ENCODE measurements around the gene GNLY.
"Not testable (repeated sequence)": the region's sequence is repeated elsewhere in the genome, so short reads cannot be mapped to it uniquely, and the experiment has no call there.

GNLY gene

DNA sequence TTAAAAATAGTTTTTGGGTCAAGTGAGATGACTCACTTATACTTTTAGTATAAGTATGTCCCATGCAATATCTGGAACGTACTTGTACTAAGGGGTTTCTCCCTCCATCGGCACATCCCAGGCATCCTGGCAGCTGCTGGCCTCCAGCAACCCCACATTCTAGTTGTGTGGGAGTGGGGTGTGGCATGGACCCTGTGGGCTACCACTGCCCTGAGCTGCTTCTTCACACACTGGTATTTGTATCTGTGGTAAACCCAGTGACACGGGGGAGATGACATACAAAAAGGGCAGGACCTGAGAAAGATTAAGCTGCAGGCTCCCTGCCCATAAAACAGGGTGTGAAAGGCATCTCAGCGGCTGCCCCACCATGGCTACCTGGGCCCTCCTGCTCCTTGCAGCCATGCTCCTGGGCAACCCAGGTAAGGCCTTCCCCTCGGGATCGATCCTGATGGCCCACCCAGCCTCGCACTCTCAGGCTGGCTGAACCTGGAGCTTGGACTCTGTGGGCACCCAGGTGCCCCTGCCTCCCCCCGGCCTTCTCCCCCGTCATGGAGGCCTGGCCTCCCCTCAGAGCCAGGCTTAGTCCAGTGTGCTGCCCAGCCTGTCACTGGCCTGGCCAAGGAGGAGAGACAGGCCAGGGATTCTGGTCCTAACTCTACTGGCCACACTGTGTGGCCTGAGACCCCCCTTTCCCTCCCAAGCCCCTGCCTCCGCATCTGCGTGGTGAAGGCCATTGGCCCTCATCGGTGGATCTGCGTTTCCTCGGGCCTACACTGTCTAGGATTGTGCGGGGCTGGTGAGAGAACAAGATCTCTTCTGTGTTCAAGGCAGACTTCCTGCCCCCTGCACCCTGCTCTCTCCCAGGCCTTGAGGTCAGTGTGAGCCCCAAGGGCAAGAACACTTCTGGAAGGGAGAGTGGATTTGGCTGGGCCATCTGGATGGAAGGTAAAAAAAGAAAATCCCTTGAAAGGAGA is at the start of gene GNLY:
Gene GNLY, plus strand, starts transcription at position 307 of the 974 bp plus-strand sequence. Its CDS starts 61 bp downstream, at position 368.
- DNase-seq, result no peak

DNA sequence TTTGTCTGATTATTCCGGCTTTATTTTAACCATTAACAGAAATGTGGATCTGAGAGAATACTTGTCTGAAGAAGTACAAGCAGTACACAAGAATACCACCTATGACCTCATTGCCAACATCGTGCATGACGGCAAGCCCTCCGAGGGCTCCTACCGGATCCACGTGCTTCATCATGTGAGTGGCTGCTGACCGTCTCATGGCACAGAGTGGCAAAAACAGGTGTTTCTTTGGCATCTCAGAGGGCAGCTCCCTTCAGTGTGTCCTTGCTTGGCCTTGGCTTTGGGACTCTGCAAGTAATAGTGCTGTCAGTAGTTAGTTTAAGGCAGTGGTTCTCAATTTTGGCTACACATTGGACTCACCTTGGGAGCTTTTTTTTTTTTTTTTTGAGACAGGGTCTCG is 49.2 kb upstream of the GNLY start:
- no peak for DNase-seq

DNA sequence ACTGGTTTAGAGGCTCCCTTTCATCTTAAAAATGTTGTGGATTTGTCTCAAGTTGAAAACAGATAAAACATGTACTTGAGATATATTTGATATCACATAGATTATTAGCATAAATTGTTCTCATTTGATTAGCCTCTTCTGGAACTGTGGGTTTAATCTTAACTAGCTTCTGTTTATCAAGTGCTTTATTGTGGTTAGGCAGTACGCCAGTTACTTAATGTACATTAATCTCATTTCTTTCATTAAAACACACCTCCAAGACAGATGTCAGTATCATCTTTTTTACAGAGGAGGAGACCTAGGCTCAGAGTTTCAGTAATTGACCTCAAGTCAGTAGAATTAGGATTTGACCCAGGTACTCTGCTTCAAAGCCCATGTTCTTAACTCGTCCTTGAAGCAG is 48.0 kb upstream of the GNLY start:
- DNase-seq, result no peak

DNA sequence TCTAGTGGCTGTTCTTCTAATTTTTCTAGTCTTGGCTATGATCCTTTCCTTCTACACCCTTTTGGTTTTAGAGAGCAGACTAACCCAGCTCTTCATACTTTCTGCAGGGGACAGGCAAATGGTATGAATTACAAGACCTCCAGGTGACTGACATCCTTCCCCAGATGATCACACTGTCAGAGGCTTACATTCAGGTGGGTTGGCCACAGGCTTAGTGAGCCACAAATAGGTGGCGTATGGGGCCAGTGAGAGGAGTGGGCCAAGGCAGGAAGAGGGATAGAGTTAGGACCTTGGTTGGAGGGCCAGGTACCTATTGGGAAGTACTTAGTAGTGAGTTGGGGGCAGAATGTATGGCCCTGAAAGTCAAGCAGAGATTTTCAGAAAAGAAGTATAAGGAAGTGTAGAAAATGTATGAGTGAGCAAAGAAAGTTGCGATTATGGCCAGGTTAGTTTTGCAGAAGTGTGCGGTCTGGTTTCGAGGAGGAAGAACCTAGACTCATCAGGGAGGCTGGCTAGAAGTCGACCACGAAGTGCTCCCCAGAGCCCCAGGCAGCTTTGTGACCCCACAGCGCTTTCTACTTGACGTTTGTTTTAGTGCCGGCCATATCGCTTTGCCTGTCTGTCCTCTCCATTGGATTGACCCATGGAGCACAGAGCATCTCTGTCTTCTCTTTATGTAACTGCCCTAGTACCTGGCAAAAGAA is 46.2 kb upstream of the GNLY start:
- no peak for DNase-seq

DNA sequence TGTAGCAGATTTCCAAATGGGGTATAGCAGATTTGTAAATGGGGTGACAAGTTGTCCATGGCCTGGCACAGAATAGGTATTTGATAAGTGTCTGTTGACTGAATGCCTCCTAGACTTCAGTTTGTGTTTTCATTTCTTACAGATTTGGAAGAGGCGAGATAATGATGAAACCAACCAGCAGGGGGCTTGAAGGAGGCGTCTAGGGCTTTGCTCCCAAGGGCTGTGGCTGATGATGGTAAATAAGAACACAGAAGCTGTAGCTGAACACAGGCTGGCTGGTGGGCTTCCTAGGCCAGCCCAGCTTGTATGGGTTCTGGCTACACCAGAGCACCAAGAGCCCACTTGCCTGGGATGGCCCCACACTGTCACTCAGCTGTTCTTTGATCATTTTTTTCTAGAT is 45.5 kb upstream of the GNLY start:
- DNase-seq, result no peak

DNA sequence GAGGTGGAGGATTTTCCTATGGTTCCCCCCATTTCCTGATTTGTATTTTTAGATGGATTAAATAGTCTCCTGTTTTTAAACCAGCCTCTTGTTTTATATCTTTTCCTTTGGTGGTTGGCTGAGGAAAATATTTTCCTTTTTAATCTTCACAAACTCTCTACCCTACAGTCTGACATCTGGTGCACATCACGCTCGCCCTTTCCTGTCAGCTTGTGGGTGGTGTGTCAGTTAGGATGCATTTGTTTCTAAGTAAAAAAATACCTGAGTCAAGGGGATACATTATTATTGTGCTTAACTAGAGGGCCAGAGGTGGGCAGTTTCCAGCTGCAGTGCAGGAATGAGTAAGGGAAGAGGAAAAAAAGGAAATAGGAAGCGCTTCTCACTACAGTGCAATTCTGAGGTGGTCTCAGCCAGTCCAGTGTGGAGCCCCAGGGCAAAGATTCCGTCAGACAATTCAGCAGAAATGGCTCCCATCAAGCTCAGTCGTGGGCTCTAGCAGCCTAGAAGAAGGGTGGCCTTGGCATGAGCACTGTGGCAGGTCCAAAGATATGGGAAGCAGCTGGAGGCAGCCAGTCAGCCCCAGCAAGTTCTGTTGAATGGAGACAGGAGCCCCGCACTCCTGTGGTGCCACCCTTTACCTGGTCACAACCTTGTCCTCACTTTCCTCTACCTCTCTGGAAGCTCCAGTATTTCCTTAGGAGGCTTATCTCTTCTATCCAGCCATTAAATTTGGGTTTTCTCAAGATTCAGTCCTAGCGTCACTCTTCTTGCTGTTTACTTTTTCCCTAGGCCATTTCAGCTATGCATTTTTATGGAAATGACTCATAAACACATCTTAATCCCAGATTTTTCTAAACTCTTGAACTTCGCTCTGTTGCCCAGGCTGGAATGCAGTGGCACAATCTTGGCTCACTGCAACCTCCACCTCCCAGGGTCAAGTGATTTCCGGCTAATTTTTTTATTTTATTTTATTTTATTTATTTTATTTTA is 44.7 kb upstream of the GNLY start:
- no peak for DNase-seq

DNA sequence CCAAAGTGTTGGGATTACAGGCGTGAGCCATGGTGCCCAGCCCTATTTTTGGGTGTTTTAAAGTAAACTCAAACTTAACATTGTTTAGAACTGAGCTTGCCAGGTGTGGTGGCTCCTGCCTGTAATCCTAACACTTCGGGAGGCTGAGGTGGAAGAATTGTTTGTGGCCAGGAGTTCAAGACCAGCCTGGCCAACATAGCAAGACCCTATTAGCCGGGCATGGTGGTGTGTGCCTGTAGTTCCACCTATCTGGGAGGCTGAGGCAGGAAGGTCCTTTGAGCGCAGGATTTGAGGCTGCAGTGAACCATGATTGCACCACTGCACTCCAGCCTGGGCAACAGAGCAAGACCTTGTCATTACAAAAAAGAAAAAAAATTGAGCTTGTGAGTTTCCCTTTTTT is 43.7 kb upstream of the GNLY start:
- DNase-seq, result no peak

DNA sequence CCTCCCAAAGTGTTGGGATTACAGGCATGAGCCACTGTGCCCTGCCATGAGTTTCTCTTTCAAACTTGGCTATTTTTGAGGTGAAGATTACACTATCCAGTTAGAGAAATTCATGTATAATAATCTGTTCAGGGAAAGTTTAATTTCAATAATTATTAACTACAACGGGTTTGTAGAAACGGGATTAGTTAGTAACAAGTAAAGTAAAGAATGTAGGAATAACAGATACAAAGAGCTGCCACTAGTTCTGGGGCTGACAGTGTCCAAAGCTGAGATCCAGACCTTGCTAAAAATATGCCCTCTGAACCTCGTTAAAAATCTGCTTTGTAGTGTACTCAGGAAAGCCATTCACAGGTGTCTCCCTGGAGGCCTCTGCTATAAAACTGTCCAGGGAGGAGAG is 43.1 kb upstream of the GNLY start:
- DNase-seq, result no peak

DNA sequence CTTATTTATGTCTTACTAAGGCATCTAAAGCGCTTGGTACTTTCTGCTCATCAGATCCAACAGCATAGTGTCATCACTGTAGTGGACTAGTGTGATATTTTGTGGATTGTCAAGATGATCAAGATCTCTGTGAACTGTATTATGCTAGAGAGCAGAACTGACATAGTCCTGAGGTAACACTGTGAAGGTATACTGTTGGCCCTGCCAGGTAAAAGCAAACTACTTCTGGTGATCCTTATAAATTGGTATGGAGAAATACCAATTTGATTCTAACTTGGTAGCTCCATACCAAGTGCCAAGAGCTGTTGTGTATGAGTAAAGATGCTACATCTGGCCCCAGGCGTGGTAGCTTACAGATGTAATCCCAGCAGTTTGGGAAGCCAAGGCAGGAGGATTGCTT is 42.1 kb upstream of the GNLY start:
- no peak for DNase-seq

DNA sequence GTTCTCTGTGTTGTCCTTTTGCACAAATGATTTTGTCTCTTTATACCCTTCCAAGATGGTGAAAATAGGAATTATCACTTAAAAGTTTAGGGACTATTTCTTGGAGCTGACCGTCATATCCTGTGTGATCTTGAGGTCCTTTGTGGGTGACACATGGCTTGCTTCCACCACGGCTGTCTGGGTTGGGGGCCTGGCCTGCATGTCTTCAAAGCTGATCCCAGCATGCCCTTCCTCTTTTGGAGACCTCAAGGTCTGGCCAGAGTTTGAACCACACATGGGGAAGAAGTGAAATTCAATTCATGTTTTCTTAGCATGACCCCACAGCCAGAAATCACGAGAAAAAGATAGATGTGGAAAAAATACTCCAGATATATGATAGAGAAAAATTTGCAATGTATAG is 40.2 kb upstream of the GNLY start:
- DNase-seq, result no peak

DNA sequence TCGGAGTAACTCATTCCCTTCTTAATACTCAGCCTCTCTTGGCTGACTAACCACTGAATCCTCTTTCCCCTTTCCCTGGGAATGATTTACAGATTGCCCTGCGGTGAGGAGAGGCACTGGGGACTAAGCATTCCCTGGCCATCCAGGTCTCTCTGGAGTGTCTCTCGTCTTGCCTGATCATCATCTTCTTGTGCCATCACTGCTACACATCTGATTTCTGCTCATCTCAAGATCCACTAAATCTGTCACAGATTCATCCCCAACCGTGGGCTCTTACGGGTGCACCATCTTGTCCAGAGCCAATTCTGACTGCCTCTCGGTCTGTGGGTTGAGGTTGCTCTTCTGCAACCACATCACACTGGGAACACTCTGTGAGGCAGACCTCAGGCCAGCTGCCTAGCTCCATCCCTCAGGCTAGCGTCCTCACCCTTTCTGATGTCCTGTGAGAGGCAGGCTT is 38.2 kb upstream of the GNLY start:
- no peak for DNase-seq

DNA sequence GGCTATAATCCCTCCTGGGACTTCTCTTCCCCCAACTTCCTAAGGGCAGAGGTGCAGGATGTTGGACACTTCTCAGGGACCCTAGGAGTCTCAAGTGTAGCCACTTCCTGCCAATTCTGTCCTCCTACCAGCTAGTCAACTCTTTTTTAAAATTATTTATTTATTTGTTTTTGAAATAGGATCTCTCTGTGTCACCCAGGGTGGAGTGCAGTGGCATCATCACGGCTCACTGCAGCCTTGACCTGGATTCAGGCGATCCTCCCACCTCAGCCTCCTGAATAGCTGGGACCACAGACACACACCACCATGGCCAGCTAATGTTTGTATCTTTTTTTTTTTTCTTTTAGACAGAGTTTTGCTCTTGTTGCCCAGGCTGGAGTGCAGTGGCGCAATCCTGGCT is 37.7 kb upstream of the GNLY start:
- no peak for DNase-seq

DNA sequence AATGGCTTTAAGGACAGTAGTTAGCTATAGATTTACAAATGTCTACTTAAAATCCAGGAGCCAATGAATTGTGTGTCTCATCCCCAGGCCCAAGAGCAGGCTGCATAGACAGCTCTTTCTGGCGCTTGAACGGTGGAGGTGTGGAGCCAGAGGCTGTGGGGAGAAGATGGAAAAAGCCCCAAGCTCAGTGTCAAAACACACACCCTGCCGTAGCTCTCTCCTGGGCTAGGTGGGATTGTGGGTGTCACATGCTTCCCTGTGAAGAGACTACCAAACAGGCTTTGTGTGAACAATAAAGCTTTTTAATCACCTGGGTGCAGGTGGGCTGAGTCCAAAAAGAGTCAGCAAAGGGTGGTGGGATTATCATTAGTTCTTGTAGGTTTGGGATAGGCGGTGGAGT is 36.8 kb upstream of the GNLY start:
- DNase-seq, result not testable (repeated sequence)

DNA sequence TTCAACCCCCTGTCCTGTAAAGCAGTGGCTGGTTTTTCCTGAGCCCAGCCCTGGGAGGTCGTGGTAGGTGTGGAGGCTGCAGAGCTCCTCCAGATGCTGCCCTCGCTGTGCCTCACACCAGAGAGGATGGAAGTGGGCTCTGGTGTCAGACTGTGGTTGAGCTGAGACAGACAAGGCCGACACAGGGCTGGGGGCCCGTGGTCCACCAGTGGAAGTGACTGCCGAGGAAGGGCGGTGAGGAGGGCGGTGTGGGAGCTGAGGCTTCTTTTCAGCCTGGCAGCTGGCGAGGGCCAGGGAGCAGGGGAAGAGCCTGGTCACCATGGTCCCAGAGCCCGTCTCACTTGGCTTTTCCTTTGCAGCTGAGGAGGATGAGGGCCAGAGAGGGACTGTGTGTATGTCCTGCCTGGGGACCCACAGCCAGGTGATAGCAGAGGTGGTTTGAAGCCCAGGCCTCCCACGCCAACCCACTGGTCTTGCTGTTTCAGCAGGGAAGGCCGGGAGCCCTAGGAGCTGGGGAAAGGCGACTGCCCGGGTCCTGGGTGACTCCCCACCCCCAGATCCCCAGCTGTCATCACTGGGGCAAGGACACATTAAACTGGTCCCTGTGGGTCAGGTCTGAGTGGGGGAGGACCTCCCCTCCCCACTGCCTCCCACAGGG is 34.7 kb upstream of the GNLY start:
- no peak for DNase-seq

DNA sequence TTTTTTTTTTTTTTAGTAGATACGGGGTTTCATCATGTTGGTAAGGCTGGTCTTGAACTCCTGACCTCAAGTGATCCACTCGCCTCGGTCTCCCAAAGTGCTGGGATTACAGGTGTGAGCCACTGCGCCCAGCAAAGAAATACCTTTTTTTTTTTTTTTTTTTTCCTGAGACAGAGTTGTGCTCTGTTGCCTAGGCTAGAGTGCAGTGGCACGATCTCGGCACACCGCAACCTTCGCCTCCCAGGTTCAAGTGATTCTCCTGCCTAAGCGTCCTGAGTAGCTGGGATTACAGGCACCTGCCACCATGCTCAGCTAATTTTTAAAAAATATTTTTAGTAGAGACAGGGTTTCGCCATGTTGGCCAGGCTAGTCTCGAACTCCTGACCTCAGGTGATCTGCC is 33.9 kb upstream of the GNLY start:
- DNase-seq, result not testable (repeated sequence)

DNA sequence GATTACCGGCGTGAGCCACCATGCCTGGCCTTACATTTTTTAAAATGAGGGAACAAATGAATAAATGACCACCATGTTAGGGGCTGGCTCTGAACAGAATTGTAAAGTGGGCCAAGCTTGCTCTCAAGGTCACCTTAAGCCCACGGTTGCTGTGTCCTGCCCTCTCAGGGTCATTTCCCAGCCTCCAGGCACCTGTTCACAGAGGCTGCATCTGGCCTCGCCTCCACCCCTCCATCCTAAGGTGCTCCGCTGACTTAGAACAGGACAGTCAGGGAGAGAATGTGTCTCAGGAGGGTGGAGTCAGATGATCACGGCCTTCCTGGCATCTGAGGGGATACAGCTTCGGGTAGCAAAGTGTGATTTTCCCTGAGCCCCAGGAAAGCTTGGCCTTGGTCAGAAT is 33.4 kb upstream of the GNLY start:
- DNase-seq, result no peak

DNA sequence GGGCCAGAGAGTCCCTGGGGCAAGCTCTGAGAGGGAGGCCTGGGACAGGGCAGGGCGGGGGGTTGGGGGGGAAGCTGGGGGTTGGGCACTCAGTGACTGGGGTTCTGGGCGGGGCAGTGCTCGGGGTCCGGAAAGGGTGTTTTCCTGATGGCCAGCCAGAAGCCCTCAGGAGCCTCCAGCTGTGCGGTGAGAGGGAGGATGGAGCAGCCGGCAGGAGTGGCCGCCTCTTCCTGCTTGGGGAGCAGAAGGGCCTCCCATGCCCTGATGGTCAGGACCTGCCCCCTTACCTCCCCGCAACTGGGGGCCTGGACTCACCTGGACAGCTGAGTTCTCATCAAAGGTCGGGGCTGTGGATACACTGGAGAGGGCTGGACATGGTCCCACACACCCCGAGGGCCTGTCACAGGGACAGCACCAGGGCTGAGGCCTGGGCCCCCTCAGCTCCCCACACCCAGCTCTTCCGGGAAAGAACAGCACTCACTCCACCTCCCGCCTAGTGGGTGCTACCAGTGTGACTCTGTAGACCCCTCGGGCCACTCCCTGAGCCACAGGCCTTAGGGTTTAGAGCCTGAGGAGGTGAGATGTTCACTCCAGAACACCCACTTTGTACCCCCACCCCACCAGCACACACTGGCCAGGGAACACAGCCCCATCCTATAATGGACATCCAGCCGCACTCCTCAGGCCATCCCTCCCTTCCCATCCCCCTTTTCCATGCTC is 32.9 kb upstream of the GNLY start:
- DNase-seq, result no peak

DNA sequence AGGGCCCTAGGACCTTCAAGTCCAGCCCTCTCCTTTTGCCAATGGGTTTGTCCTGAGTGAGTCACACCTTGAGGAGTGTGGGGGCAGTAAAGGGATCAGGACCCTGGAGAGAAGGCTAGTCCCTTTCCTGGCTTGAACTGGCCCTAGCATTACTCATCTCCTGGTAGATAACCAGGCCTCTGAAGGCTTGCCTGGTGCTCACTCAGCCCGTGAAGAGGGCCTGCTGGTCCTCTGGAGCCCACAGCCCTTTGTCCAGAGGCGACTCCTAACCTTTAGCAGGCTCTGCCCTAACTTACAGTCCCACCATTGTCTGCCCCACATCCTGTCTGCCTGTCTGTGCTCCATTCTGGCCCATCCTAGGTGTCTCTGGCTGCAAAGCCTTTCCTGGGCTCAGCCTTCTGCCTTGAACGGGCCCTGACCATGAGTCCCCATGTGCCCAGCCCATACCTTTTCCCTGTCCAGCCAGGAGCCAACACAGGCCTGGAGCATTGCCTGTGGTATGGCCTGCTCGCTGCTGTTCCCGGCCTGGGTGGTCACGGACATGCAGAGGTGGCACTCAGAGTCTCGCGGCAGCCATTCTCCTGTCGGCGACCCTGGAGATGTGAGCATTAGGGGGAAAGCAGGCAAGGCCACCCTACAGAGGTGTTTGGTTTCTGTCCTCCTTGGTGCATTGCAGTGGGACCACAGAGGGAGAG is 31.1 kb upstream of the GNLY start:
- DNase-seq, result no peak

DNA sequence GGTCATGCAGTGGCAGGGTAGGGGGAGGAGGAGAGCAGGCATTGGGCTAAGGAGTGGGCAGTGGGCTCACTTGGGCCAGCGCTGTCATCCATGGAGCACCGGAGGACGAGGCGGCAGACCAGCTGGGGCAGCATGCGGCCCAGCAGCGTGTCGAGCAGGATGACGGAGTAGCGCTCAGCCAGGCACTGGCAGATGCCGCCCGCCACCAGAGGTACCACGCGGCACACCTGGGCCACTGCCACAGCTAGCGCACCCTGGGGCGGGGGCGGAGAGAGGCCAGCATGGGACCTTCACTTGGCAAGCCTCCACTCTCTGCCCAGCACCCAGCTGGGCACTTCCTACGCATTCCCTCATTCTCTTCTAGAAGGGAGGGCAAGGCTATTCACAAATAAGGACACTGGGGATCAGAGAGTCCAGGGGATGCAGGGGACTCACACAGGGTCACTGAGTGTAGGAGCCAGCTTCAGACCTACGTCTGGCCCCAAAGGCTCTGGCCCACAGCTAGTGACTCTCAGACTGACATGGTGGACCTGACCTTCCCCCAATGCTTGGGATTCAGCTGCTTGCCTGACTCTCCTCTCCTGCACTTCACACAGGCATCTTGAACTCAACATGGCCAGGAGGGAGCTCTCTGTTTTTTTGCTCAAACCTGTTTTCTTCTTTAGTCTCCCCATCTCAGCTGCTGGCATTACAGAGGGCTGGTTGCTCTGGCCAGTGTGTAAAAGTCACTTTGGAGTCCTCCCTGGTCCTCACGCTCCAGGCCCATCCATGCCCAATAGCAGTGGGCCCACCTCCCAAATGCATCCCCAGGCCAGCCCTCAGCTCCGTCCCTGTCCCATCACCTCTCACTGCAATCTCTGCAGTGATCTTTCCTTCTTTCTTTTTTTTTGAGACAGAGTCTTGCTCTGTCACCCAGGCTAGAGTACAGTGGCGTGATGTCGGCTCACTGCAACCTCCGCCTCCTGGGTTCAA is 30.3 kb upstream of the GNLY start:
- DNase-seq, result no peak

Measured in activated naive CD4-positive, alpha-beta T cell (primary cell).